Suprapubic skin (tissue), 4 donors: Measurements from ENCODE around the gene ULK4. TPM values are rescaled to one million over a fixed set of nuclear protein-coding genes. Genes with fewer than 3 reads are reported as not detected.
"Not testable (repeated sequence)": the region's sequence is repeated elsewhere in the genome, so short reads cannot be mapped to it uniquely, and the experiment has no call there.

ENCODE experiments used
- DNase-seq, 2 donors: peaks; one replicate each; pipeline ENCODE4 v3.0.0-alpha.2; 2019; ENCODE audit warnings: low spot score in 2 of 2
- H3K27ac ChIP-seq: fragments of 200-600 bp; sonication (generic); one replicate; pipeline ENCODE4 v1.5.1; 2019
- H3K27me3 ChIP-seq: fragments of 200-600 bp; sonication (generic); one replicate; pipeline ENCODE4 v1.5.1; 2019
- H3K36me3 ChIP-seq: fragments of 200-600 bp; sonication (generic); one replicate; pipeline ENCODE4 v1.5.1; 2019
- H3K4me1 ChIP-seq: fragments of 200-600 bp; sonication (generic); one replicate; pipeline ENCODE4 v1.5.1; 2019
- H3K4me3 ChIP-seq: fragments of 200-600 bp; sonication (generic); one replicate; pipeline ENCODE4 v1.5.1; 2019; ENCODE audit warnings: mild to moderate bottlenecking
- H3K9me3 ChIP-seq: fragments of 200-600 bp; sonication (generic); one replicate; pipeline ENCODE4 v1.5.1; 2019
- EP300 ChIP-seq: sonication (generic); formaldehyde crosslinking; IDR thresholded peaks from one replicate; pipeline ENCODE4 v1.6.1; 2017; ENCODE audit warnings: antibody characterized with exemption
- POLR2A ChIP-seq, 2 donors: fragments of 450-650 bp; IDR thresholded peaks; one replicate each; pipeline ENCODE4 v1.6.1; 2017; ENCODE audit warnings: antibody characterized with exemption in 2 of 2, mild to moderate bottlenecking in 2 of 2, moderate library complexity in 2 of 2
- POLR2AphosphoS5 ChIP-seq, 3 donors: sonication (generic); formaldehyde crosslinking; IDR thresholded peaks; one replicate each; pipeline ENCODE4 v1.6.1; 2017; ENCODE audit warnings: antibody characterized with exemption in 3 of 3
- WGBS: methylation state at CpG from one replicate; pipeline ENCODE4 v1.1.5; 2018; 5-methylcytosine and 5-hydroxymethylcytosine counted together
- total RNA-seq, 4 donors: library from RNA; depleted of rRNA; stranded (reverse); fragments of >200 nt; gene quantifications; one replicate each; pipeline ENCODE4 v1.1.0, GENCODE V29; 2016
- TF ChIP-seq, protein P1 (sequence below), 2 donors: fragments of 200-600 bp in 1 of 2; fragments of 450-650 bp in 1 of 2; sonication (generic) in 1 of 2; IDR thresholded peaks; one replicate each; pipeline ENCODE4 v1.5.1; 2016 to 2019; ENCODE audit warnings: antibody characterized with exemption in 2 of 2, mild to moderate bottlenecking in 1 of 2, moderate library complexity in 1 of 2

ULK4 gene
- total RNA-seq, 4 donors from 2014 or later = 11.7 to 21.7 (median 16.6) TPM

DNA sequence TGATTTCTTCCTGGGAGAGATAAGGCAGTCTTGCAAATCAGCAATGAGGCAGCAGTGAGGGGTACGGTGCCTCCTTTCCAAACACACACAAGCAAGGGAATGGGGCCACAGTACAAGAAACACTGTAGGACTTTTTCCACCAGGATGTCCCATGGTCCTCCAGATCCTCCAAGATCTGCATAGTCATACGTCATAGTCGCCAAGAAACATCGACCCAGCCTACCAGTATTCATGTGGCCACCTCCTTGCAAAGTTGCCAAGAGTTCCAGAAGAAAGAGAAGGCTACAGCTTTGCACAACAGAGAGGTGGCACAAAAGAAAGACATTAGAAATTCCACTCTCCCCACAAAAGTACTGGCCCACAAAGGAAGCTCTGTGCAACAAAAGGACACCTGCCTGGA, 504.7 kb downstream of the ULK4 start:
- no peak overlapping the region for H3K27ac ChIP-seq
- DNase-seq = no peak
- no peak overlapping the region for H3K4me3 ChIP-seq
- H3K9me3 ChIP-seq = no peaks in the 10 kb centered on the region
- H3K4me1 ChIP-seq = no peaks in the 10 kb centered on the region
- H3K36me3 ChIP-seq = no peaks in the 10 kb centered on the region
- TF ChIP-seq POLR2AphosphoS5 (IDR thresholded peaks at IDR 0.05) (no peak), EP300 (no peak), POLR2A (IDR thresholded peaks at IDR 0.05) (no peak)
- TF ChIP-seq, protein P1, sequence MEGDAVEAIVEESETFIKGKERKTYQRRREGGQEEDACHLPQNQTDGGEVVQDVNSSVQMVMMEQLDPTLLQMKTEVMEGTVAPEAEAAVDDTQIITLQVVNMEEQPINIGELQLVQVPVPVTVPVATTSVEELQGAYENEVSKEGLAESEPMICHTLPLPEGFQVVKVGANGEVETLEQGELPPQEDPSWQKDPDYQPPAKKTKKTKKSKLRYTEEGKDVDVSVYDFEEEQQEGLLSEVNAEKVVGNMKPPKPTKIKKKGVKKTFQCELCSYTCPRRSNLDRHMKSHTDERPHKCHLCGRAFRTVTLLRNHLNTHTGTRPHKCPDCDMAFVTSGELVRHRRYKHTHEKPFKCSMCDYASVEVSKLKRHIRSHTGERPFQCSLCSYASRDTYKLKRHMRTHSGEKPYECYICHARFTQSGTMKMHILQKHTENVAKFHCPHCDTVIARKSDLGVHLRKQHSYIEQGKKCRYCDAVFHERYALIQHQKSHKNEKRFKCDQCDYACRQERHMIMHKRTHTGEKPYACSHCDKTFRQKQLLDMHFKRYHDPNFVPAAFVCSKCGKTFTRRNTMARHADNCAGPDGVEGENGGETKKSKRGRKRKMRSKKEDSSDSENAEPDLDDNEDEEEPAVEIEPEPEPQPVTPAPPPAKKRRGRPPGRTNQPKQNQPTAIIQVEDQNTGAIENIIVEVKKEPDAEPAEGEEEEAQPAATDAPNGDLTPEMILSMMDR (IDR thresholded peaks at IDR 0.05) = no peak
- no peaks in the 10 kb centered on the region for H3K27me3 ChIP-seq
- WGBS = 91% methylated on average over 4 of the region's 4 CpGs

DNA sequence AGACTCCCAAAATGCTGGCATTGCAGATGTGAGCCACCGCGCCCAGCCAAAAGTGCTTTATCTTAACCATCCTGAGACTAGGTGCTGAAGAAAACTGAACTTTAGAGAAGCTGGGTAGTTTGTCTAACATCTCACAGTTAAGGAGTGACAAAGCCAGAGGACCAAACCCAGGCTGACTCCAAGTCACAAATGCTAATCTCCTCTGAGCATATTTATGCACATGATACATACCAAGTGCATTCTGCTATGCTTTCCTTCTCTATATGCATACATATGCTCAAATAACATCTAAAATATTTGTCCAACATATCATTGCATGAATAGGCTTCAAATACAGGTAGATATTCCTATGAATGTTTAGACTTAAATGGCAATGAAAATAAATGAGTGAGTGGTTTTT, 505.7 kb downstream of the ULK4 start:
- WGBS = 97% methylated on average over 2 of the region's 2 CpGs
- TF ChIP-seq, protein P1 (IDR thresholded peaks at IDR 0.05) = no peak
- TF ChIP-seq POLR2AphosphoS5 (IDR thresholded peaks at IDR 0.05) (no peak), POLR2A (IDR thresholded peaks at IDR 0.05) (no peak), EP300 (no peak)
- Histone ChIP-seq H3K36me3 (no peaks in the 10 kb centered on the region), H3K27ac (no peak overlapping the region), H3K4me1 (no peaks in the 10 kb centered on the region), H3K4me3 (no peak overlapping the region), H3K27me3 (no peaks in the 10 kb centered on the region), H3K9me3 (no peaks in the 10 kb centered on the region)
- DNase-seq = no peak

DNA sequence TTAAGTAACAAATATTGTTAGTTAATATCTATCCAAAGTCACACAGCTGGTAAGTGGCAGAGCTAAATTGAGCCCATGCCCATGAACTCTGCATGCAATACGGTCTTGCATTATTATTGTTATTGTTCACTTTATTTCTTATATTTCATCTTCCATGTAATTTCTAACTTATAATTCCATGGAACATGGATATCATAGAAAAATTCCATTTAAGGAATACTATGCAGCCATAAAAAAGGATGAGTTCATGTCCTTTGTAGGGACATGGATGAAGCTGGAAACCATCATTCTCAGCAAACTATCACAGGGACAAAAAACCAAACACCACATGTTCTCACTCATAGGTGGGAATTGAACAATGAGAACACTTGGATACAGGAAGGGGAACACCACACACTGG, 508.3 kb downstream of the ULK4 start:
- not testable (repeated sequence) for H3K27me3 ChIP-seq

DNA sequence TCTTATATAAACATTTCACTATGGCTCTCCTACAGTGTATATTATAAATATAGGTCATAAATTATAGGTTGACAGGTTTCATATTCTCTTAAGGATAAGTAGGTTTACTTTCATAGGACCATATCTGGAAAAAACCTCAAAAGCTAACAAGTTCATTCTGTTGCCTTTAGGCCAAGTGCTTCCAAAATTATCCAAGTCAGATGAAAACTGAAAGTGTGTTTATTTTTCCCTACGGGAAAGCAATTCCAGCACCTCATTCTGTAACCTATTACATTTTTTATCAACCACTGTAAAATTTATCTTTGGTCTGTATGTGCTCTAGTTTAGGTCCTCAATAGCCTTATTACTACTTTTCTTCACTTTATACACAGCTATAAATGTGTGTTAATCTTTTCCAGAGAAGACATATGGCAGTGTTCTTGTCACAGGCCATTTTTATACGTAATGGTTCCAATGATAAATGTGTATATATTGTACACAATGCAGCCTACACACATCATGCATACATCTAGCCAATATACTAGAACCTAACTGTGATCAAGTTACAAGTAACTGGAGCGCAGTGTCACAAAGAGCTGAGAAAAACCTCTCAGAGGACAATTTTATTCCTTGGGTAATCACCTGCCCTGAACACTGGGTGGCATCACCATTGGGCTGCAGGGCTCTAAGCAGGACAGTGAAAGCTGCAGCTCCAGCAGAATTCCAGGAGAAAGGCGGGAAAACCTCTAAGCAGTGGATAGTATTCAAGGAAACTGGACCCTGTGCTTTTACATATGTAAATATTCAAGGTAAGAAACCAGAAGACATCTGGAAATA, 511.3 kb downstream of the ULK4 start:
- no peak overlapping the region for H3K27ac ChIP-seq
- H3K4me3 ChIP-seq = no peak overlapping the region
- WGBS = 84% methylated on average over 4 of the region's 4 CpGs
- TF ChIP-seq, protein P1 (IDR thresholded peaks at IDR 0.05) = no peak
- TF ChIP-seq EP300 = no peak
- no peak for TF ChIP-seq POLR2AphosphoS5 (IDR thresholded peaks at IDR 0.05)
- TF ChIP-seq POLR2A (IDR thresholded peaks at IDR 0.05) = no peak
- no peaks in the 10 kb centered on the region for H3K4me1 ChIP-seq
- no peaks in the 10 kb centered on the region for H3K27me3 ChIP-seq
- no peak for DNase-seq
- H3K9me3 ChIP-seq = no peaks in the 10 kb centered on the region
- H3K36me3 ChIP-seq = no peaks in the 10 kb centered on the region

More for the DNA sequence above, 508.3 kb downstream of the ULK4 start:
- DNase-seq, H3K9me3 ChIP-seq, H3K4me1 ChIP-seq, H3K4me3 ChIP-seq, H3K27ac ChIP-seq, H3K36me3 ChIP-seq: not testable (repeated sequence)
- 91% methylated on average over 1 of the region's 1 CpG for WGBS

DNA sequence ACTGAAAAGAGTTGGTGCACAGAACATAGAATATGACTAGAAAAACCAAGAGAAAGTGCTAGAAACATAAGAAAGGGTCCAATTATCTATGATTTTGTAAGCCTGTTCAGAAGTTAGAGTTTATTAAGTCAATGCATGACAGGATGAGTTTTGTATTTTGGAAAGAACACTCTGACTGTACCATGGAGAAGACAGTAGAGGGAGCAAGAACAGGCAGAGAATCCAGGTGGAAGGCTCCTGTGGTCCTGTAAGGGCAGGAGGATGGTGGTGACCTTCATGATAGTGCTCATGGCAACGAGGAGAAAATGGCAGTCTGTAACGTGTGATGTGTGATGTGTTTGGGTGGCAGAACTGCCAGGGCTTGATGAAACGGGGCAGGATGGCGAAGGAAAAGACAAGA, 513.5 kb downstream of the ULK4 start:
- Histone ChIP-seq H3K27ac (no peak overlapping the region), H3K27me3 (no peaks in the 10 kb centered on the region), H3K36me3 (no peaks in the 10 kb centered on the region), H3K9me3 (no peaks in the 10 kb centered on the region), H3K4me1 (no peaks in the 10 kb centered on the region), H3K4me3 (no peak overlapping the region)
- DNase-seq = no peak
- no peak for TF ChIP-seq EP300
- no peak for TF ChIP-seq POLR2A (IDR thresholded peaks at IDR 0.05)
- TF ChIP-seq POLR2AphosphoS5 (IDR thresholded peaks at IDR 0.05) = no peak
- TF ChIP-seq, protein P1 (IDR thresholded peaks at IDR 0.05) = no peak
- WGBS = 69% methylated on average over 4 of the region's 4 CpGs
